DND-41 (cell line): ENCODE data around the gene LGALS3BP.

Experiments
- ATAC-seq: fragments of 200-7000 bp; cut with Tn5 transposase; 3 replicates; pipeline ENCODE4 v1.9.1; 2021; ENCODE audit warnings: low read depth; ENCODE audit not compliant: insufficient read depth
- DNase-seq: peaks from one replicate; pipeline ENCODE4 v3.0.0-alpha.2; 2020
- H2AFZ ChIP-seq: 2 replicates; pipeline ENCODE4 v1.6.0; 2012; ENCODE audit warnings: low read depth, low read length
- H3K27ac ChIP-seq: 2 replicates; pipeline ENCODE4 v1.5.1; 2012; ENCODE audit warnings: low read length, inconsistent platforms
- H3K27me3 ChIP-seq: fragments of 200-600 bp; sonication (generic); 2 replicates; pipeline ENCODE4 v1.6.0; 2012; ENCODE audit warnings: low read length, mild to moderate bottlenecking, inconsistent platforms; ENCODE audit not compliant: insufficient read depth, poor library complexity
- H3K36me3 ChIP-seq: 2 replicates; pipeline ENCODE4 v1.5.1; 2012; ENCODE audit warnings: low read length, inconsistent platforms; ENCODE audit not compliant: insufficient read depth
- H3K4me1 ChIP-seq: 2 replicates; pipeline ENCODE4 v1.5.1; 2012; ENCODE audit warnings: mild to moderate bottlenecking, low read length; ENCODE audit not compliant: insufficient read depth
- H3K4me2 ChIP-seq: 2 replicates; pipeline ENCODE4 v1.6.0; 2012; ENCODE audit warnings: mild to moderate bottlenecking, moderate library complexity, low read length, inconsistent platforms; ENCODE audit not compliant: insufficient read depth
- H3K4me3 ChIP-seq, 2 experiments: fragments of 200-600 bp in 1 of 2; shearing (Covaris generic) in 1 of 2; 2 replicates each; pipeline ENCODE4 v1.5.1; 2012 to 2016; ENCODE audit warnings: inconsistent platforms in 2 of 2, low read length in 2 of 2, mild to moderate bottlenecking in 2 of 2, low read depth in 1 of 2, moderate library complexity in 1 of 2
- H3K79me2 ChIP-seq: 2 replicates; pipeline ENCODE4 v1.6.0; 2012; ENCODE audit warnings: low read length, inconsistent platforms; ENCODE audit not compliant: insufficient read depth
- H3K9ac ChIP-seq: 2 replicates; pipeline ENCODE4 v1.6.0; 2012; ENCODE audit warnings: low read depth, mild to moderate bottlenecking, inconsistent platforms, low read length, moderate library complexity
- H3K9me3 ChIP-seq: 2 replicates; pipeline ENCODE4 v1.5.1; 2012; ENCODE audit warnings: low read length, moderate library complexity, mild to moderate bottlenecking, inconsistent platforms; ENCODE audit not compliant: insufficient read depth, severe bottlenecking
- H4K20me1 ChIP-seq: 2 replicates; pipeline ENCODE4 v1.6.0; 2012; ENCODE audit warnings: low read length; ENCODE audit not compliant: insufficient read depth
- EZH2 ChIP-seq: IDR thresholded peaks from 3 replicates; pipeline ENCODE4 v1.6.1; 2012; ENCODE audit warnings: borderline replicate concordance, low read depth, mild to moderate bottlenecking, moderate library complexity, low read length, inconsistent platforms; ENCODE audit not compliant: severe bottlenecking
- TF ChIP-seq, protein P1 (sequence below): IDR thresholded peaks from 2 replicates; pipeline ENCODE4 v1.5.1; 2012; ENCODE audit warnings: borderline replicate concordance, low read length, moderate library complexity, mild to moderate bottlenecking; ENCODE audit not compliant: poor library complexity, severe bottlenecking; ENCODE audit errors: extremely low read depth

The LGALS3BP gene

DNA sequence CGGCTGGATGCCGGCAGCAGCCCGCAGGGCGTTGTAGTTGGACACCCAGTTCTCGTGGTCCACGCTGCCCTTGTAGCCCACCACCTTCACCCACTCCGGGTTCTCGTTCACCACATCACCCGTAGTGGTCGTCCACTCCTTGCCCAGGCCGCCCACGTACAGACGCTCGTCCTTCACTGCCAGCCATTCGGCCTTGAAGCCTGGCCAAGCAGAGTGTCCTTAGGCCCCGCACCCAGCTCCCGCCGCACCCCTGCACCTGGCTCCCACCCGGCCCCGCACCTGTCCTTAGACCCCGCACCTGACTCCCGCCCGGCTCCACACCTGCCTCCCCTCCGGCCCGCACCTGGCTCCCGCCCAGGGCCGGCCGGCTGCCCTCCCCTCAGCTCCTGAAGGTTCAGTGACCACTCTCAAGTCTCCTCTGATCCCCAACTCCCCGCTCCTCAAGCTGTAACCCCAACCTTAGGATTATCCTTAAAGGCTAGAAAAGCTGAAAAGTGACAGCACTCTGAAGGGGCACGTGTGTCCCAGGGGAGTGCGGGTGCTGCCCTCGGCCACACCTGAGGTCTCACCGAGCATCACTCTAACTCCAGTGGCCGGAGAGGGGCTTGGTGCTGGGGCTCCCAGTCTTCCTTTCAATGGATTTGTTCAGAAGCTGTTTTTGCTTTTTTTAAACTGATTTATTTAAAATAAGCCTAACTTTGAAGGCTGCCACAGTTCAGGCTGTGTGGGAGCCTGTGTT lies 15.5 kb upstream of the LGALS3BP start:
- H3K9me3 ChIP-seq = no peaks in the 10 kb centered on the region
- H3K36me3 ChIP-seq = peaks cover 99% of the 10 kb centered on the region
- H3K9ac ChIP-seq = no peak overlapping the region
- no peaks in the 10 kb centered on the region for H3K4me1 ChIP-seq
- H3K4me3 ChIP-seq = no peak overlapping the region
- no peak overlapping the region for H3K27ac ChIP-seq
- DNase-seq = no peak
- H4K20me1 ChIP-seq = peaks cover 66% of the 10 kb centered on the region
- no peak overlapping the region for H2AFZ ChIP-seq
- no peak for ATAC-seq
- TF ChIP-seq, protein P1, sequence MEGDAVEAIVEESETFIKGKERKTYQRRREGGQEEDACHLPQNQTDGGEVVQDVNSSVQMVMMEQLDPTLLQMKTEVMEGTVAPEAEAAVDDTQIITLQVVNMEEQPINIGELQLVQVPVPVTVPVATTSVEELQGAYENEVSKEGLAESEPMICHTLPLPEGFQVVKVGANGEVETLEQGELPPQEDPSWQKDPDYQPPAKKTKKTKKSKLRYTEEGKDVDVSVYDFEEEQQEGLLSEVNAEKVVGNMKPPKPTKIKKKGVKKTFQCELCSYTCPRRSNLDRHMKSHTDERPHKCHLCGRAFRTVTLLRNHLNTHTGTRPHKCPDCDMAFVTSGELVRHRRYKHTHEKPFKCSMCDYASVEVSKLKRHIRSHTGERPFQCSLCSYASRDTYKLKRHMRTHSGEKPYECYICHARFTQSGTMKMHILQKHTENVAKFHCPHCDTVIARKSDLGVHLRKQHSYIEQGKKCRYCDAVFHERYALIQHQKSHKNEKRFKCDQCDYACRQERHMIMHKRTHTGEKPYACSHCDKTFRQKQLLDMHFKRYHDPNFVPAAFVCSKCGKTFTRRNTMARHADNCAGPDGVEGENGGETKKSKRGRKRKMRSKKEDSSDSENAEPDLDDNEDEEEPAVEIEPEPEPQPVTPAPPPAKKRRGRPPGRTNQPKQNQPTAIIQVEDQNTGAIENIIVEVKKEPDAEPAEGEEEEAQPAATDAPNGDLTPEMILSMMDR = no peak
- TF ChIP-seq EZH2 = no peak
- H3K27me3 ChIP-seq = no peaks in the 10 kb centered on the region
- H3K79me2 ChIP-seq = peaks cover 34% of the 10 kb centered on the region
- no peak overlapping the region for H3K4me2 ChIP-seq

DNA sequence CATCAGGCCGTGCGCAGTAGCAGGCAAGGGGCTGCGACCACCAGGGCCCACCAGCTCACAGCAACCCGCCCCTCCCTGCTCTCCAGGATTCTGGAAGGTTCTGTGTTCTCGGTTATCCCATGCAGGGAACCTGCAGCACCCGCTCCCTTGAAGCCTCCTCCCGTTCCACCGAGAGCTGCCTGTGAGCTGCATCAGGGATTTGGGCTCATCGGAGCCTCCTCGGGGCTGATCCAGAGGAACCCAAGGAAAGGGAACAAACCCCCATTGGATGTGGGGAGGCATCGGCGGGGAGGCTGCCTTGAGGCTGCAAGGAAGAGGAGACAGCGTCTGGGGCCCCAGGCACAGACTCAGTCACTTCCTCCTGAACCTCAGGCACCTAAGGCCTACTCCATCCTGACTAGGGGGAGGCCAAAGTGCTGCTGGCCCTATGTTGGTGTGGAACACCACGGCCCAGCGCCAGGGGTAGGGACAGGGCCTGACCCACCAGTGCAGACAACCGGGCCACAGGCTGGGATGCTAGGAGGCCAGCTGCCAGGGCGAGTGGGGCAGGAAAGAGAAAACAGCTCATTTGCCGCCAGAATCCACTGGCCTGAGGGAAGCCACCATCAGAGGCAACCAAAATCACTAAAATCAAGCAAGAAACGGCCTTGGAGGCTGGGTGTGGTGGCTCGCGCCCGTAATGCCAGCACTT lies 14.4 kb upstream of the LGALS3BP start:
- Histone ChIP-seq H3K27me3 (no peaks in the 10 kb centered on the region), H3K27ac (no peak overlapping the region), H3K4me1 (no peaks in the 10 kb centered on the region), H3K9me3 (no peaks in the 10 kb centered on the region), H3K36me3 (peaks cover 91% of the 10 kb centered on the region), H3K9ac (no peak overlapping the region), H3K4me3 (no peak overlapping the region), H3K4me2 (no peak overlapping the region), H3K79me2 (peaks cover 25% of the 10 kb centered on the region), H2AFZ (no peak overlapping the region), H4K20me1 (peaks cover 59% of the 10 kb centered on the region)
- TF ChIP-seq EZH2 = no peak
- TF ChIP-seq, protein P1 = no peak
- ATAC-seq (no peak), DNase-seq (no peak)

DNA sequence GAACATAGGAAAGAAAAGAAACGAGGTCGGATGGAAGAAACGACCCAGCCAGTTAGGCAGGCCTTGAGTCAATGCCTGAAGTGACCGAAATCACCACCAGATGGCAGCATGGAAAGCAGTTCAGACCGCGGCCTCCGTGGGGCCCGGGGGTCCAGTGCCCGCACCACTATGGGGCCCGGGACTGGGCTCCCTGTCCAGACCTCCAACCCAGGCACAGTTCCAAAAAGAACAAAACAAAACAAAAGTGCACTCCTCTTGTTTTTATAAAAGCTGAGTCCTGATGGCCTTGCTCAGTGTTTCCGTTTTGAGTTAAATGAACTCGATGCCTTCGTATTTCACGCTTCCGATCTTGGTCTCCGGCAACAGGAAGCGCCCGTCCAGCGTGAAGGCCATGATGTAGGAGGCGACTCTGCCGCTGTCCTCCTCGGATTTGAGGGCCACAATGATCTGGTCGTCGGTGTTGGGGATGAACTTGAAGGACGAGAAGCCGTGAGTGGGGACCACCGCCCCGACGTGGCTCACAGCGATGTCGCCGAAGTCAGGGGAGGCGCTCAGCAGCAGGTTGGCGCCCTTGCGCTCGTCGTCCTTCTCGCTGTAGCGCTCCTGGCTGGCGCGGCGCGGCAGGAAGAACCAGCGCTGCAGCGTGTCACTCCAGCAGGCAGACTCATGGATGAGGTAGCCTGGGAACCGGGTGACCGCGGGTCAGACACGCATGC lies 13.7 kb upstream of the LGALS3BP start:
- no peak for TF ChIP-seq EZH2
- TF ChIP-seq, protein P1 = peak; percentile 82
- Histone ChIP-seq H3K4me3 (no peak overlapping the region), H3K79me2 (peaks cover 19% of the 10 kb centered on the region; the same call in 1 of the 2 replicates), H3K4me2 (no peak overlapping the region), H3K27ac (no peak overlapping the region), H4K20me1 (peaks cover 52% of the 10 kb centered on the region), H3K9me3 (no peaks in the 10 kb centered on the region), H3K36me3 (peaks cover 83% of the 10 kb centered on the region), H3K27me3 (no peaks in the 10 kb centered on the region), H3K9ac (no peak overlapping the region), H2AFZ (no peak overlapping the region), H3K4me1 (no peaks in the 10 kb centered on the region)
- DNase-seq = peak; percentile 55
- peak; percentile 82 for ATAC-seq
